OCI-LY7 (cell line): ENCODE data around the gene PIEZO2.

Experiments used
- CTCF ChIP-seq: fragments of 200-600 bp; sonication (generic); conservative IDR thresholded peaks from 2 replicates; pipeline ENCODE4 v1.5.1; 2014; ENCODE audit warnings: mild to moderate bottlenecking, antibody characterized with exemption, low read length, moderate library complexity, mixed read lengths
- EZH2phosphoT487 ChIP-seq: fragments of 200-600 bp; sonication (generic); IDR thresholded peaks from 2 replicates; pipeline ENCODE4 v1.6.1; 2018; ENCODE audit warnings: low read depth, borderline replicate concordance, mild to moderate bottlenecking, mixed run types, antibody characterized with exemption, low read length, moderate library complexity, mixed read lengths

GRCh38 chr18:10864722-10865121 is 284.6 kb downstream of the PIEZO2 start:
- TF ChIP-seq CTCF = no peak
- no peak for TF ChIP-seq EZH2phosphoT487
